ENCODE measurements around the gene SSRP1.

The SSRP1 gene

GRCh38 chr11:57276971-57277675 lies 58.6 kb downstream of the SSRP1 start:
- Histone ChIP-seq H3K4me3 (ENCODE audit: low read depth, low read length) (no peak overlapping the region), H3K9ac (ENCODE audit: low read length) (no peak overlapping the region), H3K9me3 (ENCODE audit: control insufficient read depth, insufficient read depth, low read depth, low read length) (peaks cover 19% of the 10 kb centered on the region), H3K27ac (ENCODE audit: low read depth, low read length) (no peak overlapping the region), H3K4me1 (ENCODE audit: control insufficient read depth, insufficient read depth, low read length) (peaks cover 14% of the 10 kb centered on the region), H3K36me3 (ENCODE audit: control insufficient read depth, insufficient read depth, low read length) (no peaks in the 10 kb centered on the region), H3K27me3 (ENCODE audit: control insufficient read depth, insufficient read depth, low read length) (peaks cover 13% of the 10 kb centered on the region)

- H3K27ac ChIP-seq (ENCODE audit: low read depth, low read length) = no peak overlapping the region
- H3K27me3 ChIP-seq (ENCODE audit: control insufficient read depth, insufficient read depth, low read length) = peaks cover 13% of the 10 kb centered on the region
- H3K9ac ChIP-seq (ENCODE audit: low read length) = no peak overlapping the region
- H3K36me3 ChIP-seq (ENCODE audit: control insufficient read depth, insufficient read depth, low read length) = no peaks in the 10 kb centered on the region
- H3K4me1 ChIP-seq (ENCODE audit: control insufficient read depth, insufficient read depth, low read length) = peaks cover 14% of the 10 kb centered on the region
- peaks cover 17% of the 10 kb centered on the region for H3K9me3 ChIP-seq (ENCODE audit: control insufficient read depth, insufficient read depth, low read depth, low read length)
- H3K4me3 ChIP-seq (ENCODE audit: low read depth, low read length) = no peak overlapping the region
Observed at GRCh38 chr11:57276169-57276970, 59.3 kb downstream of the SSRP1 start.

All from HUES6 (cell line).